Breast epithelium (tissue), 4 donors: Measurements from ENCODE around the gene GNB1. TPM values are rescaled to one million over a fixed set of nuclear protein-coding genes. Genes with fewer than 3 reads are reported as not detected.

ENCODE experiments used
- DNase-seq, 2 donors: peaks; one replicate each; pipeline ENCODE4 v3.0.0-alpha.2; 2019; ENCODE audit warnings: low spot score in 2 of 2
- H3K27ac ChIP-seq, 2 donors: fragments of 200-600 bp; sonication (generic) in 1 of 2; one replicate each; pipeline ENCODE4 v1.5.1; 2016 to 2019; ENCODE audit warnings: mild to moderate bottlenecking in 1 of 2
- H3K27me3 ChIP-seq, 2 donors: fragments of 200-600 bp; sonication (generic) in 1 of 2; one replicate each; pipeline versions ENCODE4 v1.5.1 to v1.6.0; 2017 to 2019; ENCODE audit warnings: control low read depth in 1 of 2, mild to moderate bottlenecking in 1 of 2
- H3K36me3 ChIP-seq: fragments of 200-600 bp; one replicate; pipeline ENCODE4 v1.5.1; 2019
- H3K4me1 ChIP-seq, 2 donors: fragments of 200-600 bp; sonication (generic); one replicate each; pipeline ENCODE4 v1.5.1; 2016 to 2019; ENCODE audit warnings: control low read depth in 1 of 2
- H3K4me3 ChIP-seq, 3 donors: fragments of 200-600 bp; sonication (generic); 1 replicate in 2 of 3; 2 replicates in 1 of 3; pipeline ENCODE4 v1.5.1; 2016 to 2019; ENCODE audit warnings: mild to moderate bottlenecking in 3 of 3, moderate library complexity in 2 of 3
- H3K9me3 ChIP-seq, 2 donors: fragments of 200-600 bp; sonication (generic) in 1 of 2; one replicate each; pipeline ENCODE4 v1.5.1; 2016 to 2019; ENCODE audit warnings: control low read depth in 1 of 2
- POLR2A ChIP-seq: fragments of 450-650 bp; IDR thresholded peaks from one replicate; pipeline ENCODE4 v1.6.1; 2016; ENCODE audit warnings: antibody characterized with exemption, mild to moderate bottlenecking, moderate library complexity
- POLR2AphosphoS5 ChIP-seq, 3 donors: sonication (generic); formaldehyde crosslinking; IDR thresholded peaks; one replicate each; pipeline ENCODE4 v1.6.1; 2017; ENCODE audit warnings: antibody characterized with exemption in 3 of 3
- intact Hi-C: fragments of 100-400 bp; cut with DNase I; formaldehyde crosslinking; loops from one replicate; pipeline ENCODE4 v1.15.1; 2023; ENCODE audit warnings: low total_unique reads
- total RNA-seq, 3 donors: library from RNA; depleted of rRNA; stranded (reverse); fragments of >200 nt; gene quantifications; one replicate each; pipeline ENCODE4 v1.1.0, GENCODE V29; 2016
- TF ChIP-seq, protein P1 (sequence below), 3 donors: fragments of 450-650 bp; IDR thresholded peaks; one replicate each; pipeline ENCODE4 v1.5.1; 2016 to 2017; ENCODE audit warnings: antibody characterized with exemption in 3 of 3, mild to moderate bottlenecking in 3 of 3, moderate library complexity in 3 of 3

Gene GNB1
- total RNA-seq, 3 donors from 2014 or later, result 108 to 138 (median 123) TPM

DNA sequence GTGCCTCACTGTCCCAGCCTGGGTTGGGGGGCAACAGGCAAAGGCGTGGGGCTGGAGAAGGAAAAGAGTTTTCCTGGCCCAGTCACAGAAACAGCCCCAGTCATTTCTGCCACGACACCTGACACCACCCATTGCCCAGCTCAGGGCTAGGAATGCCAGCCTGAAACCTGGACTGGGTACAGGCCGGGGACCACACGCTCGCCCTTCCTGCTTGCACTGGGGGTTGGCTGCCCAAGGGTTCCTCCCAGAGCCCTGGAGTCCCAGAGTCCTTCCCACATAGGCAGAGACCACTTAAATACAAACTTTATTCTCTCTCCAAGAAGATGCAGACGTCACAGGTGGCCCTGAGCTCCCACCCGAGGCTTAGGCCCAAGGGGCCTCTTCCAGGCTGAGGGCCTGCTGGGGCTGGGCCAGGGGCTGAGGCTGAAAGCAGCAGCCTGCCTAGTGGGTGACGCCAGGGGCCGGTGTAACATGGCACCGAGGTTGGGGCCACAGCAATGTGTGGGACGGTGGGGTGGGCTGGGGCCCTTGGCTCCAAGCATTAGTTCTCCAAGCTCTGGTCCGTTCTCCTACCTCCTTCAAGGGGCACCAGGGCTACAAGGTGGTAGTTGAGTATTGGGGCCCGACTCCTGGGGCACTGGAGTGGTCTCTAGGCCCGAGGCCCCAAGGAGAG, 26.6 kb upstream of the GNB1 start:
- Histone ChIP-seq H3K4me3 (no peak overlapping the region), H3K9me3 (no peaks in the 10 kb centered on the region), H3K36me3 (no peaks in the 10 kb centered on the region), H3K27me3 (no peaks in the 10 kb centered on the region), H3K4me1 (peaks cover 6% of the 10 kb centered on the region in 2 donors), H3K27ac (no peak overlapping the region)
- TF ChIP-seq POLR2AphosphoS5 (IDR thresholded peaks at IDR 0.05), result no peak
- no peak for TF ChIP-seq POLR2A
- TF ChIP-seq, protein P1, sequence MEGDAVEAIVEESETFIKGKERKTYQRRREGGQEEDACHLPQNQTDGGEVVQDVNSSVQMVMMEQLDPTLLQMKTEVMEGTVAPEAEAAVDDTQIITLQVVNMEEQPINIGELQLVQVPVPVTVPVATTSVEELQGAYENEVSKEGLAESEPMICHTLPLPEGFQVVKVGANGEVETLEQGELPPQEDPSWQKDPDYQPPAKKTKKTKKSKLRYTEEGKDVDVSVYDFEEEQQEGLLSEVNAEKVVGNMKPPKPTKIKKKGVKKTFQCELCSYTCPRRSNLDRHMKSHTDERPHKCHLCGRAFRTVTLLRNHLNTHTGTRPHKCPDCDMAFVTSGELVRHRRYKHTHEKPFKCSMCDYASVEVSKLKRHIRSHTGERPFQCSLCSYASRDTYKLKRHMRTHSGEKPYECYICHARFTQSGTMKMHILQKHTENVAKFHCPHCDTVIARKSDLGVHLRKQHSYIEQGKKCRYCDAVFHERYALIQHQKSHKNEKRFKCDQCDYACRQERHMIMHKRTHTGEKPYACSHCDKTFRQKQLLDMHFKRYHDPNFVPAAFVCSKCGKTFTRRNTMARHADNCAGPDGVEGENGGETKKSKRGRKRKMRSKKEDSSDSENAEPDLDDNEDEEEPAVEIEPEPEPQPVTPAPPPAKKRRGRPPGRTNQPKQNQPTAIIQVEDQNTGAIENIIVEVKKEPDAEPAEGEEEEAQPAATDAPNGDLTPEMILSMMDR (IDR thresholded peaks at IDR 0.05), result no peak
- no peak for DNase-seq
- intact Hi-C loops, result no loop called here

DNA sequence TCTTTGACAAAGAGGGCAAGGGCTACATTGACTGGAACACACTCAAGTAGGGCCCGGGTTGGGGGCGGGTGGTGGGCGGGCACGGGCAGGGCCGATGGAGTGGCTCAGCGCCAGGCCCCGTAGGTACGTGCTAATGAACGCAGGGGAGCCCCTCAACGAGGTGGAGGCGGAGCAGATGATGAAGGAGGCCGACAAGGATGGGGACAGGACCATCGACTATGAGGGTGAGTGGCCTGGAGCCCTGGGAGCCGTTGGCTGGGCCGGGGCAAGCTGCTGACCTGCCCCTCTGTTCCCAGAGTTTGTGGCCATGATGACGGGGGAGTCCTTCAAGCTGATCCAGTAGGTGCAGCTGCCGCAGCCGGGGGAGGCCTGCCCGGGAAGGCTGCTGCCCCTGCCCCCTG, 26.0 kb upstream of the GNB1 start:
- no peaks in the 10 kb centered on the region for H3K36me3 ChIP-seq
- H3K9me3 ChIP-seq, result no peaks in the 10 kb centered on the region
- H3K27ac ChIP-seq, result no peak overlapping the region
- DNase-seq, result no peak
- H3K4me1 ChIP-seq, result peaks cover 6% of the 10 kb centered on the region in 2 donors
- intact Hi-C loops, result no loop called here
- H3K4me3 ChIP-seq, result no peak overlapping the region
- no peaks in the 10 kb centered on the region for H3K27me3 ChIP-seq
- TF ChIP-seq, protein P1 (IDR thresholded peaks at IDR 0.05), result no peak
- TF ChIP-seq POLR2AphosphoS5 (IDR thresholded peaks at IDR 0.05) (no peak), POLR2A (no peak)

GRCh38 chr1:1915911-1916840, 25.3 kb upstream of the GNB1 start:
- no peak overlapping the region for H3K4me3 ChIP-seq
- no peaks in the 10 kb centered on the region for H3K36me3 ChIP-seq
- TF ChIP-seq POLR2A (no peak), POLR2AphosphoS5 (IDR thresholded peaks at IDR 0.05) (no peak)
- TF ChIP-seq, protein P1 (IDR thresholded peaks at IDR 0.05), result no peak
- intact Hi-C loops, result no loop called here
- peaks cover 6% of the 10 kb centered on the region in 2 donors for H3K4me1 ChIP-seq
- no peak for DNase-seq
- no peak overlapping the region for H3K27ac ChIP-seq
- H3K27me3 ChIP-seq, result no peaks in the 10 kb centered on the region
- no peaks in the 10 kb centered on the region for H3K9me3 ChIP-seq

DNA sequence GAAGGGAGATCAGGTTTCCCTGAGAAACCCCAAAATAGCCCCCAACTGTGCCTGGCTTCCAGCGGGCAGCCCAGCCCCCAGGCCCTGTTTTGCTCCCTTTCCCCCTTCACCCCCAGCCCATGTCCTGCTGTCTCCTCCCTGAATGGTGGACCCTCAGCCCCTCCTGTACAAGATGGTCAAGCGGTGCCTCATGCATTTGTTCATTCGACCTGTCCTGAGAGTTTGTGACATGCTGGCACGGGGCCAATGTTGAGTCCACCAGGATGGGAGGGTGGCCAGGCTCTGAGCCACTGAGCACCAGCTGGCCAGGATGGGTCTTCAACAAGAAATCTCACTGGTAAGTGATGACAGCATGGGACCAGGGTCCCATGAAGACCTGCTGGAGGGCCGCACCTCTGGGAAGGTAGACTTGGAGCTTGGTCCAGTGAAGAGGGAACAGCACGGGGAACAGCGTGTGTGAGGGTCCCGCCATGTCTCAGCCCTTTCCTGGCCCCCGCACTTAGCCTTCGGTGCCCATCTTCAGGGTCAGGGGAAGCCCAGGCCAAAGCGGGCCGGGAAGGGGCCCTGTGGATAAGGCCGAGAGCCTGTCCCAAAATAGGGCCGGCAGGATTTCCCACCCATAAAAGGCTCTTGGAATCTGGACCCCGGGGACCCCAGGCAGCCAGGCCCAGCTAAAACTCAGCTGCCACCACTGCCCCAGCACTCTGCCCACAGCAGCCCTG, 24.2 kb upstream of the GNB1 start, which contains the start of gene CALML6:
CALML6 (plus strand) TSS at position 290 of the 722 bp plus-strand sequence; CDS start at position 311, 21 bp downstream.
- Histone ChIP-seq H3K4me1 (peaks cover 6% of the 10 kb centered on the region in 2 donors), H3K27me3 (no peaks in the 10 kb centered on the region), H3K9me3 (no peaks in the 10 kb centered on the region), H3K4me3 (no peak within 1 kb of the TSS), H3K27ac (no peak within 1 kb of the TSS), H3K36me3 (no peaks in the 10 kb centered on the region)
- intact Hi-C loops, result no loop called here
- TF ChIP-seq POLR2AphosphoS5 (IDR thresholded peaks at IDR 0.05) (no peak), POLR2A (no peak)
- TF ChIP-seq, protein P1 (IDR thresholded peaks at IDR 0.05), result no peak
- DNase-seq, result no peak
